Loucy (cell line): Measurements from ENCODE around the gene PDE8B.

ENCODE experiments used
- H2AFZ ChIP-seq: fragments of 200-600 bp; sonication (generic); 2 replicates; pipeline ENCODE4 v1.6.0; 2016; ENCODE audit warnings: antibody characterized with exemption, mild to moderate bottlenecking, low read length, moderate library complexity
- H3F3A ChIP-seq: fragments of 200-600 bp; 2 replicates; pipeline ENCODE4 v1.6.0; 2016; ENCODE audit warnings: antibody characterized with exemption, low read depth, mild to moderate bottlenecking
- H3K27me3 ChIP-seq: fragments of 200-600 bp; sonication (generic); 2 replicates; pipeline ENCODE4 v1.6.1; 2014; ENCODE audit warnings: low read length, mild to moderate bottlenecking; ENCODE audit not compliant: insufficient read depth, poor library complexity, severe bottlenecking
- H3K36me3 ChIP-seq: fragments of 200-600 bp; sonication (generic); 2 replicates; pipeline ENCODE4 v1.6.1; 2016; ENCODE audit warnings: low read length; ENCODE audit not compliant: insufficient read depth
- H3K4me1 ChIP-seq: fragments of 200-600 bp; sonication (generic); 2 replicates; pipeline ENCODE4 v1.5.1; 2014; ENCODE audit warnings: low read length, mild to moderate bottlenecking; ENCODE audit not compliant: insufficient read depth, poor library complexity, severe bottlenecking
- H3K4me2 ChIP-seq: fragments of 200-600 bp; sonication (generic); 2 replicates; pipeline ENCODE4 v1.6.0; 2014; ENCODE audit warnings: antibody characterized with exemption, low read length, low read depth, mild to moderate bottlenecking; ENCODE audit not compliant: poor library complexity, severe bottlenecking
- H3K4me3 ChIP-seq: fragments of 200-600 bp; sonication (generic); 2 replicates; pipeline ENCODE4 v1.5.1; 2014; ENCODE audit warnings: low read length, mild to moderate bottlenecking, mixed read lengths; ENCODE audit not compliant: poor library complexity, severe bottlenecking
- H3K79me2 ChIP-seq: fragments of 200-600 bp; sonication (generic); 2 replicates; pipeline ENCODE4 v1.6.1; 2014; ENCODE audit warnings: low read length; ENCODE audit not compliant: insufficient read depth
- H3K9ac ChIP-seq: fragments of 200-600 bp; sonication (generic); 2 replicates; pipeline ENCODE4 v1.6.0; 2014; ENCODE audit warnings: mild to moderate bottlenecking, low read depth, low read length, moderate library complexity; ENCODE audit not compliant: poor library complexity, severe bottlenecking
- H3K9me2 ChIP-seq: fragments of 200-600 bp; sonication (generic); replicated peaks from 2 replicates; pipeline ENCODE4 v1.6.1; 2016; ENCODE audit warnings: low read depth, low read length, mixed read lengths
- H3K9me3 ChIP-seq: fragments of 200-600 bp; sonication (generic); 2 replicates; pipeline ENCODE4 v1.6.1; 2014; ENCODE audit warnings: mild to moderate bottlenecking, antibody characterized with exemption, low read length, low read depth; ENCODE audit not compliant: insufficient read depth
- H4K20me1 ChIP-seq: fragments of 200-600 bp; sonication (generic); 2 replicates; pipeline ENCODE4 v1.6.0; 2014; ENCODE audit warnings: antibody characterized with exemption, low read length, mild to moderate bottlenecking; ENCODE audit not compliant: insufficient read depth, poor library complexity, severe bottlenecking
- EZH2phosphoT487 ChIP-seq: fragments of 200-600 bp; IDR thresholded peaks from 2 replicates; pipeline ENCODE4 v1.6.1; 2018; ENCODE audit warnings: antibody characterized with exemption, mild to moderate bottlenecking, moderate library complexity, borderline replicate concordance
- TF ChIP-seq, protein P1 (sequence below): fragments of 200-600 bp; sonication (generic); conservative IDR thresholded peaks from 2 replicates; pipeline ENCODE4 v1.5.1; 2014; ENCODE audit warnings: mild to moderate bottlenecking, antibody characterized with exemption, low read length

The PDE8B gene

GRCh38 chr5:77426670-77427069 lies 216.2 kb downstream of the PDE8B start:
- Histone ChIP-seq H3K4me3 (no peak overlapping the region), H3K9me3 (no peaks in the 10 kb centered on the region), H3K36me3 (no peaks in the 10 kb centered on the region), H3K4me2 (no peak overlapping the region), H3K4me1 (no peaks in the 10 kb centered on the region), H3K27me3 (peaks cover 10% of the 10 kb centered on the region), H3K9me2 (no peaks in the 10 kb centered on the region), H2AFZ (no peak overlapping the region), H4K20me1 (no peaks in the 10 kb centered on the region), H3F3A (no peaks in the 10 kb centered on the region), H3K9ac (no peak overlapping the region), H3K79me2 (no peaks in the 10 kb centered on the region)
- TF ChIP-seq EZH2phosphoT487 = no peak
- TF ChIP-seq, protein P1, sequence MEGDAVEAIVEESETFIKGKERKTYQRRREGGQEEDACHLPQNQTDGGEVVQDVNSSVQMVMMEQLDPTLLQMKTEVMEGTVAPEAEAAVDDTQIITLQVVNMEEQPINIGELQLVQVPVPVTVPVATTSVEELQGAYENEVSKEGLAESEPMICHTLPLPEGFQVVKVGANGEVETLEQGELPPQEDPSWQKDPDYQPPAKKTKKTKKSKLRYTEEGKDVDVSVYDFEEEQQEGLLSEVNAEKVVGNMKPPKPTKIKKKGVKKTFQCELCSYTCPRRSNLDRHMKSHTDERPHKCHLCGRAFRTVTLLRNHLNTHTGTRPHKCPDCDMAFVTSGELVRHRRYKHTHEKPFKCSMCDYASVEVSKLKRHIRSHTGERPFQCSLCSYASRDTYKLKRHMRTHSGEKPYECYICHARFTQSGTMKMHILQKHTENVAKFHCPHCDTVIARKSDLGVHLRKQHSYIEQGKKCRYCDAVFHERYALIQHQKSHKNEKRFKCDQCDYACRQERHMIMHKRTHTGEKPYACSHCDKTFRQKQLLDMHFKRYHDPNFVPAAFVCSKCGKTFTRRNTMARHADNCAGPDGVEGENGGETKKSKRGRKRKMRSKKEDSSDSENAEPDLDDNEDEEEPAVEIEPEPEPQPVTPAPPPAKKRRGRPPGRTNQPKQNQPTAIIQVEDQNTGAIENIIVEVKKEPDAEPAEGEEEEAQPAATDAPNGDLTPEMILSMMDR = no peak

DNA sequence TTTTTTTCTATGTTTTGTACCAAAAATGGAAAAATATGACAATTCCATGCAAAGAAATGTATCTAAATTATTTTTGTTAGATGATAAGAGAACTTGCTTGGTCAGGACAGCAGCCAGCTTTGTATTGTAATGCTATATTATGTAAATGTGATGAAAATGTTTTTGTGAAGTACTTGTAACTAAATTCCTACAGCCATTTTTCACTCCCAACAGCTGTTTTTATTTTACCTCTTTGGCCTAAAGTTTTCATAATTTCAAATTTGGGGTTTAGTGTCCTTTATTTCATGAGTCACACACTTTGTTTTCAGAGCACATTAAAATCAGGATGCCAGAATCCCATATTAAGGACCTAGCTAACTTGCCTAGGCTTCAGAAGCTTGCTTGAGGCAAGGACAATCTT lies 217.5 kb downstream of the PDE8B start:
- H3F3A ChIP-seq = no peaks in the 10 kb centered on the region
- no peaks in the 10 kb centered on the region for H4K20me1 ChIP-seq
- H2AFZ ChIP-seq = no peak overlapping the region
- TF ChIP-seq EZH2phosphoT487 = no peak
- TF ChIP-seq, protein P1 = no peak
- H3K79me2 ChIP-seq = no peaks in the 10 kb centered on the region
- H3K9me3 ChIP-seq = no peaks in the 10 kb centered on the region
- H3K9ac ChIP-seq = no peak overlapping the region
- no peaks in the 10 kb centered on the region for H3K9me2 ChIP-seq
- no peaks in the 10 kb centered on the region for H3K4me1 ChIP-seq
- peaks cover 6% of the 10 kb centered on the region; the same call in 1 of the 2 replicates for H3K36me3 ChIP-seq
- H3K27me3 ChIP-seq = peaks cover 10% of the 10 kb centered on the region
- H3K4me2 ChIP-seq = no peak overlapping the region
- no peak overlapping the region for H3K4me3 ChIP-seq

- Histone ChIP-seq H3K9me3 (no peaks in the 10 kb centered on the region), H3K4me1 (no peaks in the 10 kb centered on the region), H3K79me2 (no peaks in the 10 kb centered on the region), H3F3A (no peaks in the 10 kb centered on the region), H2AFZ (no peak overlapping the region), H3K4me3 (no peak overlapping the region), H3K9ac (no peak overlapping the region), H3K4me2 (no peak overlapping the region), H4K20me1 (no peaks in the 10 kb centered on the region), H3K9me2 (no peaks in the 10 kb centered on the region), H3K36me3 (peaks cover 8% of the 10 kb centered on the region; the same call in 1 of the 2 replicates), H3K27me3 (peaks cover 10% of the 10 kb centered on the region)
- TF ChIP-seq, protein P1 = no peak
- no peak for TF ChIP-seq EZH2phosphoT487
Measured at GRCh38 chr5:77428526-77428925, 218.0 kb downstream of the PDE8B start.
